Peyer's patch (tissue), 4 donors: ENCODE measurements around the gene SLC7A9. TPM values are rescaled to one million over a fixed set of nuclear protein-coding genes. Genes with fewer than 3 reads are reported as not detected.
"Not testable (repeated sequence)": the region's sequence is repeated elsewhere in the genome, so short reads cannot be mapped to it uniquely, and the experiment has no call there.

Experiments
- DNase-seq, 3 donors: peaks; one replicate each; pipeline ENCODE4 v3.0.0-alpha.2; 2017 to 2019
- H3K27ac ChIP-seq, 4 donors: fragments of 200-600 bp; sonication (generic); one replicate each; pipeline ENCODE4 v1.5.1; 2016 to 2019
- H3K27me3 ChIP-seq, 2 donors: fragments of 200-600 bp; sonication (generic); one replicate each; pipeline ENCODE4 v1.5.1; 2019
- H3K36me3 ChIP-seq, 3 donors: fragments of 200-600 bp; sonication (generic); one replicate each; pipeline ENCODE4 v1.5.1; 2016 to 2019
- H3K4me1 ChIP-seq, 4 donors: fragments of 200-600 bp; sonication (generic); one replicate each; pipeline ENCODE4 v1.5.1; 2016 to 2019
- H3K4me3 ChIP-seq, 4 donors: fragments of 200-600 bp; sonication (generic); 1 replicate in 3 of 4; 2 replicates in 1 of 4; pipeline ENCODE4 v1.5.1; 2016 to 2019; ENCODE audit warnings: mild to moderate bottlenecking in 1 of 4
- H3K9me3 ChIP-seq, 4 donors: fragments of 200-600 bp; sonication (generic); one replicate each; pipeline ENCODE4 v1.5.1; 2016 to 2019; ENCODE audit warnings: mild to moderate bottlenecking in 1 of 4
- CTCF ChIP-seq, 6 experiments: fragments of 450-650 bp in 4 of 6; fragments of 200-600 bp in 2 of 6; sonication (generic) in 1 of 6; IDR thresholded peaks; one replicate each; pipeline ENCODE4 v1.5.1; 2017 to 2019; ENCODE audit warnings: antibody characterized with exemption in 6 of 6, mild to moderate bottlenecking in 3 of 6, moderate library complexity in 1 of 6
- POLR2A ChIP-seq, 2 donors: fragments of 450-650 bp; IDR thresholded peaks; one replicate each; pipeline ENCODE4 v1.5.1; 2017; ENCODE audit warnings: antibody characterized with exemption in 2 of 2, mild to moderate bottlenecking in 2 of 2, moderate library complexity in 2 of 2
- total RNA-seq, 4 donors: library from RNA; depleted of rRNA; stranded (reverse); fragments of >200 nt; gene quantifications; one replicate each; pipeline ENCODE4 v1.1.0, GENCODE V29; 2016

Gene SLC7A9
- total RNA-seq, 4 donors from 2014 or later, result 22.3 to 1,183 (median 609) TPM

GRCh38 chr19:32800754-32801153 lies 68.8 kb downstream of the SLC7A9 start:
- no peak for DNase-seq
- H3K27ac ChIP-seq, result no peak overlapping the region
- no peaks in the 10 kb centered on the region for H3K9me3 ChIP-seq
- H3K36me3 ChIP-seq, result no peaks in the 10 kb centered on the region
- H3K4me3 ChIP-seq, result no peak overlapping the region
- TF ChIP-seq CTCF (IDR thresholded peaks at IDR 0.05) (no peak), POLR2A (IDR thresholded peaks at IDR 0.05) (no peak)
- H3K4me1 ChIP-seq, result no peaks in the 10 kb centered on the region
- H3K27me3 ChIP-seq, result no peaks in the 10 kb centered on the region

GRCh38 chr19:32800191-32800590 lies 69.4 kb downstream of the SLC7A9 start:
- H3K4me3 ChIP-seq, result no peak overlapping the region
- H3K27ac ChIP-seq, result no peak overlapping the region
- H3K4me1 ChIP-seq, result no peaks in the 10 kb centered on the region
- no peak for TF ChIP-seq POLR2A (IDR thresholded peaks at IDR 0.05)
- no peak for TF ChIP-seq CTCF (IDR thresholded peaks at IDR 0.05)
- H3K27me3 ChIP-seq, result no peaks in the 10 kb centered on the region
- H3K9me3 ChIP-seq, result no peaks in the 10 kb centered on the region
- no peaks in the 10 kb centered on the region for H3K36me3 ChIP-seq
- DNase-seq, result no peak

GRCh38 chr19:32798201-32798600 lies 71.4 kb downstream of the SLC7A9 start:
- TF ChIP-seq POLR2A (IDR thresholded peaks at IDR 0.05), result no peak
- no peak for TF ChIP-seq CTCF (IDR thresholded peaks at IDR 0.05)
- Histone ChIP-seq H3K27ac (no peak overlapping the region), H3K27me3 (no peaks in the 10 kb centered on the region), H3K4me3 (no peak overlapping the region), H3K4me1 (no peaks in the 10 kb centered on the region), H3K36me3 (no peaks in the 10 kb centered on the region), H3K9me3 (no peaks in the 10 kb centered on the region)
- DNase-seq, result no peak

GRCh38 chr19:32789429-32789828 lies 80.1 kb downstream of the SLC7A9 start:
- no peaks in the 10 kb centered on the region for H3K27me3 ChIP-seq
- H3K4me1 ChIP-seq, result no peaks in the 10 kb centered on the region
- H3K27ac ChIP-seq, result no peak overlapping the region
- H3K9me3 ChIP-seq, result no peaks in the 10 kb centered on the region
- no peaks in the 10 kb centered on the region for H3K36me3 ChIP-seq
- TF ChIP-seq POLR2A (IDR thresholded peaks at IDR 0.05), result no peak
- no peak for TF ChIP-seq CTCF (IDR thresholded peaks at IDR 0.05)
- no peak overlapping the region for H3K4me3 ChIP-seq
- DNase-seq, result no peak

GRCh38 chr19:32787895-32788294 lies 81.7 kb downstream of the SLC7A9 start:
- H3K4me1 ChIP-seq, H3K36me3 ChIP-seq, H3K27ac ChIP-seq, H3K27me3 ChIP-seq, DNase-seq, H3K9me3 ChIP-seq, H3K4me3 ChIP-seq: not testable (repeated sequence)

GRCh38 chr19:32787161-32787813 lies 82.3 kb downstream of the SLC7A9 start:
- not testable (repeated sequence) for H3K4me1 ChIP-seq, H3K9me3 ChIP-seq, H3K27me3 ChIP-seq, H3K36me3 ChIP-seq, H3K27ac ChIP-seq, DNase-seq, H3K4me3 ChIP-seq

GRCh38 chr19:32782089-32782488 lies 87.5 kb downstream of the SLC7A9 start:
- not testable (repeated sequence) for H3K27me3 ChIP-seq, H3K27ac ChIP-seq, H3K4me3 ChIP-seq, H3K36me3 ChIP-seq, DNase-seq, H3K9me3 ChIP-seq, H3K4me1 ChIP-seq
